Naive thymus-derived CD8-positive, alpha-beta T cell (primary cell): ENCODE results near the gene CDH23. TPM values are rescaled to one million over a fixed set of nuclear protein-coding genes. Genes with fewer than 3 reads are reported as not detected.

Experiments used
- ATAC-seq, 2 donors: fragments of 150-1000 bp; cut with Tn5 transposase in 1 of 2; sonication (Bioruptor Pico), chemical (Tn5 transposase) in 1 of 2; 1 replicate in 1 of 2; 2 replicates in 1 of 2; pipeline ENCODE4 v1.10.0; 2021; ENCODE audit warnings: mild to moderate bottlenecking in 2 of 2, moderate library complexity in 2 of 2
- POLR2A ChIA-PET: fragments of 350-600 bp; sonication (Branson Sonifier 250); formaldehyde crosslinking; loops from one replicate; lab custom pipeline; 2021; ENCODE audit warnings: antibody characterized with exemption; lab: Charles Lee
- DNase-seq, 10 donors: peaks; one replicate each; pipeline versions ENCODE4 v3.0.0 to v3.0.0-alpha.2; 2020 to 2022
- H3K27ac Mint-ChIP-seq, 10 donors: one replicate each; pipeline ENCODE4 v1.8.0; 2020 to 2022; ENCODE audit warnings: mild to moderate bottlenecking in 10 of 10, mixed read lengths in 10 of 10, moderate library complexity in 4 of 10, inconsistent platforms in 1 of 10
- H3K27me3 Mint-ChIP-seq, 5 donors: one replicate each; pipeline ENCODE4 v1.8.0; 2021 to 2022; ENCODE audit warnings: mixed read lengths in 5 of 5
- H3K36me3 Mint-ChIP-seq, 3 donors: one replicate each; pipeline ENCODE4 v1.8.0; 2020 to 2022; ENCODE audit warnings: mixed read lengths in 3 of 3, mild to moderate bottlenecking in 2 of 3, inconsistent platforms in 1 of 3
- H3K4me1 Mint-ChIP-seq, 4 donors: one replicate each; pipeline ENCODE4 v1.8.0; 2021 to 2022; ENCODE audit warnings: mixed read lengths in 4 of 4
- H3K4me3 Mint-ChIP-seq, 10 donors: one replicate each; pipeline ENCODE4 v1.8.0; 2020 to 2022; ENCODE audit warnings: mild to moderate bottlenecking in 10 of 10, mixed read lengths in 10 of 10, moderate library complexity in 6 of 10, inconsistent platforms in 1 of 10
- H3K9me3 Mint-ChIP-seq, 9 donors: one replicate each; pipeline ENCODE4 v1.8.0; 2020 to 2022; ENCODE audit warnings: mixed read lengths in 9 of 9, mild to moderate bottlenecking in 3 of 9, inconsistent platforms in 1 of 9, moderate library complexity in 1 of 9
- polyA plus RNA-seq, 3 donors: library from polyadenylated mRNA; unstranded; fragments of 300-500 nt; fragmentation: Illumina TruSeq; gene quantifications; one replicate each; pipeline ENCODE4 v1.2.3, GENCODE V29; 2021
- total RNA-seq, 8 experiments: library from RNA in 2 of 8; stranded (reverse) in 2 of 8; gene quantifications; one replicate each; pipeline ENCODE4 v1.2.3 and lab custom pipeline; 2021 to 2026

CDH23 gene
- total and polyA plus RNA-seq, 5 experiments from 2014 or later = 0.82 to 10.2 (median 3.8) TPM

DNA sequence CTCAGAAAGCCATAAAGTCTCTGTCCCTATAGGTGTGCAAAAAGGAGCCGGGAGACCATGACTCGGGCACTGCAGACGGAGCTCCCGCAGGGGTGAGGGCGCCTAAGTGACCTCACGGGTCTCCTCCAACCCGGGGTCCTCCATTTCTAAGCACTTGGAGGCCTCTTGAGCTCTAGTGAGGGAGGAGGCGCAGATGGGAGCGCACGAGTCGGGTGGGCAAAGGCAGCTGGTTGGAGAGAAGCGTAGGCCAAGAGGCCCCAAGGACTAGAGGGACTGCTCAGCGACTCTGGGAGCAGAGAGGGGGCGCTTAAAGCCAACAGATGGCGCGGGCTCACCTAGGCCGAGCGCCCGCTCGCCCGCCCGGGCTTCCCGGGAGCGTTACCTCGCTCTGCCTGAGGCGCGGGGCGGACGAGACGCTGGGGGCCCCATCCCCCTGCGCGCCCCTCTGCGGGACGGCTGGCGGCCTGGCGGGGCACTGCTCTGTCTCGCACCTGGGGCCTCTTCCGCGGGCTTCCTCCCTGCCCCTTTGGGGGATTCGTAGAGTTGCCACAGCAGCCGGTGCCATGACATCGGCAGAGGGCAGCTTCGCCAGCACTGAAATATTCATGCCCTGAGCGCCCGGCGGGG lies 523 bp upstream of the CDH23 start:
- Mint-ChIP-seq H3K36me3 (no peaks in the 10 kb centered on the region), H3K27ac (peak overlapping the region in 1 of 10 donors; percentile 9), H3K9me3 (no peaks in the 10 kb centered on the region), H3K4me1 (peaks cover 2 to 19% (median 9%) of the 10 kb centered on the region in 4 donors), H3K27me3 (peaks cover 28 to 72% (median 57%) of the 10 kb centered on the region in 5 donors), H3K4me3 (peak overlapping the region; percentile 61 to 86 (median 74))
- DNase-seq (peak in 7 of 10 donors; percentile 14 to 37 (median 24)), ATAC-seq (peak; percentile 75 to 82)
- POLR2A ChIA-PET = no interaction called here

- H3K4me3 Mint-ChIP-seq = peak overlapping the region; percentile 9 to 74 (median 62)
- peaks cover 22 to 63% (median 51%) of the 10 kb centered on the region in 5 donors for H3K27me3 Mint-ChIP-seq
- POLR2A ChIA-PET = interaction anchor here (0.9 kb wide), 1 partner anchor 11 kb away, joined by 4 read pairs; no protein-coding TSS in a partner anchor
- ATAC-seq (no peak), DNase-seq (no peak)
- peaks cover 2 to 19% (median 9%) of the 10 kb centered on the region in 4 donors for H3K4me1 Mint-ChIP-seq
- H3K9me3 Mint-ChIP-seq = no peaks in the 10 kb centered on the region
- no peaks in the 10 kb centered on the region for H3K36me3 Mint-ChIP-seq
- H3K27ac Mint-ChIP-seq = no peak overlapping the region
These were observed 834 bp downstream of the CDH23 start for GRCh38 chr10:71397296-71398212.

GRCh38 chr10:71398976-71399375 lies 2.3 kb downstream of the CDH23 start:
- Mint-ChIP-seq H3K27me3 (peaks cover 19 to 52% (median 44%) of the 10 kb centered on the region in 5 donors), H3K4me1 (peaks cover 2 to 19% (median 9%) of the 10 kb centered on the region in 4 donors), H3K4me3 (peak overlapping the region in 2 of 10 donors; percentile 27 to 41), H3K36me3 (no peaks in the 10 kb centered on the region), H3K27ac (no peak overlapping the region), H3K9me3 (no peaks in the 10 kb centered on the region)
- ATAC-seq (no peak), DNase-seq (no peak)
- POLR2A ChIA-PET = no interaction called here

DNA sequence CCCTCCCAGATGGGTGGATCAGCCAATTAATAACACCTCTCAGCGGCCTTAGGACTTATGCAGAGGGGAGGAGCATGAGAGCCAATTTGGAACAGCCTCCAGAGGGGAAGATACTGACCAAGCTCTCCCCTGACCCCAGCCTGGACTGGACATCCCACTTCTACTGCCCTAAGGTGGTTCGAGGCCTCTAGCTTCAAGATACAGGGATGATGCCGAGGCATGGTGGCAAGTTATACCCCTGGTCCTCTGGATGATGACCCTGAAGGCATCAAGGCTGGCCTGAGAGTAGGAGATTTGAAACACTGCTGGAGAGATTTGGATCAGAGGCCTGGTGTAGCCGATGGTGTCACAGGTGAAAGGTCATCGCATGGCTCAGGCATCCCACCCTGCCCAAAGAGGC lies 3.2 kb downstream of the CDH23 start:
- no peaks in the 10 kb centered on the region for H3K36me3 Mint-ChIP-seq
- no peak overlapping the region for H3K4me3 Mint-ChIP-seq
- DNase-seq (no peak), ATAC-seq (no peak)
- H3K27ac Mint-ChIP-seq = no peak overlapping the region
- peaks cover 17 to 49% (median 36%) of the 10 kb centered on the region in 5 donors for H3K27me3 Mint-ChIP-seq
- H3K4me1 Mint-ChIP-seq = peaks cover 2 to 19% (median 9%) of the 10 kb centered on the region in 4 donors
- no peaks in the 10 kb centered on the region for H3K9me3 Mint-ChIP-seq
- POLR2A ChIA-PET = no interaction called here

- POLR2A ChIA-PET = no interaction called here
These were observed 4.3 kb downstream of the CDH23 start for GRCh38 chr10:71401056-71401455.

GRCh38 chr10:71402005-71402404 lies 5.3 kb downstream of the CDH23 start:
- Mint-ChIP-seq H3K27ac (no peak overlapping the region), H3K4me3 (no peak overlapping the region), H3K36me3 (no peaks in the 10 kb centered on the region), H3K27me3 (peaks cover 6 to 40% (median 24%) of the 10 kb centered on the region in 5 donors), H3K4me1 (peaks cover 2 to 11% (median 5%) of the 10 kb centered on the region in 4 donors), H3K9me3 (no peaks in the 10 kb centered on the region)
- POLR2A ChIA-PET = no interaction called here
- ATAC-seq = no peak
- DNase-seq = no peak

More at GRCh38 chr10:71401056-71401455, 4.3 kb downstream of the CDH23 start:
- no peak for DNase-seq
- ATAC-seq = no peak
- Mint-ChIP-seq H3K4me3 (no peak overlapping the region), H3K9me3 (no peaks in the 10 kb centered on the region), H3K4me1 (peaks cover 2 to 13% (median 6%) of the 10 kb centered on the region in 4 donors), H3K36me3 (no peaks in the 10 kb centered on the region), H3K27me3 (peaks cover 7 to 40% (median 25%) of the 10 kb centered on the region in 5 donors), H3K27ac (no peak overlapping the region)

DNA sequence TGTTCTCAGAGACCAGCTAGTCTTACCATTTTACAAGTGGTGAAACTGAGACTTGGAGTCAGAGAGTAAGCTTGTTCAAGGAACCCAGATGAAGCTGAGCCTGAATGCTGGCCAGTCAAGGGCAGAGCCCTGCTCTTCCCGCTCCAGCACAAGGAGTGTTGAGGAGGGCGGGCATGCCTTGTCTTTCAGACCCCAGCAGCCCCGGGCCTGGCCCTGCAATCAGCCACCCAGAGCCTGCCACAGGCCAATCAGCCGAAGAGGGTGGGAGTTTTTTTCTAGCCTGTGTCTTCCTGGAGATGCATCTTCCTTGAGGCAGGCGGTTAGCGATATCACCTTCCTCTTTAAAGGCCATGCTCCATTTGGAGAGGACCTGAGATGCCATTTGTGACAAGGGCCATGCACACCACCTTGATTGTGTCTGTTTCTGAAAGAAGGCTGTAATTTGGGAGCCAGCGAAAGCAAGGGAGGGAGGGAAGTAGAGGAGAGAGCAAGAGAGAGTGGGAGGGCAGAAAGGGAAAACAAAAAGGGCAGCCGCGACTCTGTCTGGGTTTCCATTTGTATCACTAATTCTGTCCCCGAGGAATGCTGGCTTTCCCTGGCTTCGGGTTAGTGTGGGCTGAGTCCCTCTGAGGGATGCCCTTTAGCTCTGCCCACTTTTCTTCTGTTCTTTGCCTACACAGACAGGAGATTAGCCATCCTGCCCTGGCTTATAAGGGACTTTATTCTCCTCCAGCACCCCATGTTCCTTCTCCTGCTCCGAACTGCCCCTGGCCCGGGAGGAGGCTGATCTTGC lies 8.0 kb downstream of the CDH23 start:
- POLR2A ChIA-PET = no interaction called here
- H3K27ac Mint-ChIP-seq = peak overlapping the region in 1 of 10 donors; percentile 83
- ATAC-seq (no peak), DNase-seq (no peak)
- H3K9me3 Mint-ChIP-seq = no peaks in the 10 kb centered on the region
- H3K27me3 Mint-ChIP-seq = peaks cover 0 to 19% (median 11%) of the 10 kb centered on the region in 5 donors
- H3K36me3 Mint-ChIP-seq = no peaks in the 10 kb centered on the region
- no peaks in the 10 kb centered on the region for H3K4me1 Mint-ChIP-seq
- no peak overlapping the region for H3K4me3 Mint-ChIP-seq

DNA sequence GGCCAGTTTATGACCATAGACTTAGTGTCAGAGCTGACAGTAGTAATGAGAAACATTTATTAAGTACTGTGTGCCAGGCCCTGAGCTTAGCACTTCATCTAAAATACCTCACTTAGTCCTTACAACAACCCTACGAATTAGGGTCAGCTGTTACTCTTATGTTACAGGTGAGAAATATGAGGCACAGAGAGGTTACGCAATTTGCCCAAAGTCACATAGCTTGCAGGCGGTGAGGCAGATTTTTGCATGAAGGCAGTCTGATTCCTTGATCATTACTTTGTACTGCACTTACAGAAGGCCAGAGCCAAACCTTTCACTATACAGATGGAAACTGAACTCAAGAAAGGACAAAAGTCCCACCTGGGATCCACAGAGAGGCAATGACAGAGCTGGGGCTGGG lies 10.2 kb downstream of the CDH23 start:
- Mint-ChIP-seq H3K36me3 (peaks cover 0 to 11% (median 7%) of the 10 kb centered on the region in 3 donors), H3K27ac (no peak overlapping the region), H3K27me3 (peaks cover 0 to 10% (median 0%) of the 10 kb centered on the region in 5 donors), H3K4me3 (no peak overlapping the region), H3K9me3 (peaks cover 3 to 15% (median 10%) of the 10 kb centered on the region in 9 donors), H3K4me1 (no peaks in the 10 kb centered on the region)
- DNase-seq (no peak), ATAC-seq (no peak)
- POLR2A ChIA-PET = no interaction called here

DNA sequence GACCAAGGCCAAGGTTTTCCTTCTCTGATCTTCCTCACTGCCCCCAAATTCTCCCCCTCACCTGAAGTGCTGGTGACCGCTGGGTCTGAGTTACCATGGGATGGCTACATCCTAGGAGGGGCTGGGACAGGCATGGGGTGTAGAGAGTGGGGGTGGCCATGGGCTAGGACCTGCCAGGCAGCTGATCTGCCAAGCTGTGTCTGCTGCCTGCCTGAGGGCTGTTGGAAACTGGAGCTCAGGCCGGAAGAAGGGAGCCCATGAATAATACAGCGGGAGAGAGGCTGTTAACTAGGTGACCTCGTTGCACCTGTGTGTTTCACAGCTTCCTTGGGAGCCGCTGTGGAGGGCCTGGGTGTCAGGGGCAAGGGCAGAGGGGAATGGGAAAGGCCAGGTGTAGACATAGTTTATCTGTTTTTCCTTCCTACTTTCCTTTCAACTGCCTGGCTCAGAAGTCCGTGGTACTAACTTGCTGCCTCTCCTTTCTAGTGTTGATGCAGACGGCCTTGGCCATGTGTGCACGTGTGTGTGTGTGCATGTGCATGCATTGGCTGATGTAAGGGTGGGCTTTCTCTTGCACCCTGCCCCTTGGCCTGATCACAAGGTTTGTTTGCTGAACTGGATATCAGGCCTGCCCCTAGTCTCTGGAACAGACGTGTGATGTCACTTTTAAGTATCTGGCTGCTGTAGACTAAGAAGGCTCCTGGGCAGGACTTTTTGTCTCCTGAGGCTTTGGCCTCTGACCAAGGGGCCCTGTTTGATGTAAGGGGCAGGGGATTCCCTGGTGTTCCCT lies 11.9 kb downstream of the CDH23 start:
- POLR2A ChIA-PET = interaction anchor here (0.7 kb wide), 1 partner anchor 10 kb away, joined by 4 read pairs; no protein-coding TSS in a partner anchor
- ATAC-seq (no peak), DNase-seq (no peak)
- Mint-ChIP-seq H3K9me3 (peaks cover 4 to 28% (median 17%) of the 10 kb centered on the region in 9 donors), H3K27me3 (peaks cover 0 to 10% (median 0%) of the 10 kb centered on the region in 5 donors), H3K36me3 (peaks cover 0 to 11% (median 9%) of the 10 kb centered on the region in 3 donors), H3K4me3 (no peak overlapping the region), H3K4me1 (no peaks in the 10 kb centered on the region), H3K27ac (no peak overlapping the region)

- H3K4me1 Mint-ChIP-seq = no peaks in the 10 kb centered on the region
- H3K27ac Mint-ChIP-seq = no peak overlapping the region
- peaks cover 4 to 28% (median 20%) of the 10 kb centered on the region in 9 donors for H3K9me3 Mint-ChIP-seq
- peaks cover 0 to 11% (median 9%) of the 10 kb centered on the region in 3 donors for H3K36me3 Mint-ChIP-seq
- ATAC-seq = no peak
- DNase-seq = peak in 1 of 10 donors; percentile 12
- H3K27me3 Mint-ChIP-seq = peaks cover 0 to 7% (median 3%) of the 10 kb centered on the region in 5 donors
- H3K4me3 Mint-ChIP-seq = no peak overlapping the region
- POLR2A ChIA-PET = no interaction called here
These were observed 12.9 kb downstream of the CDH23 start for GRCh38 chr10:71409516-71410104.

- ATAC-seq = no peak
- no peak overlapping the region for H3K4me3 Mint-ChIP-seq
- peaks cover 0 to 11% (median 9%) of the 10 kb centered on the region in 3 donors for H3K36me3 Mint-ChIP-seq
- H3K27ac Mint-ChIP-seq = no peak overlapping the region
- H3K9me3 Mint-ChIP-seq = peaks cover 4 to 28% (median 20%) of the 10 kb centered on the region in 9 donors
- DNase-seq = no peak
- peaks cover 0 to 7% (median 4%) of the 10 kb centered on the region in 5 donors for H3K27me3 Mint-ChIP-seq
- POLR2A ChIA-PET = no interaction called here
- H3K4me1 Mint-ChIP-seq = no peaks in the 10 kb centered on the region
These were observed 16.9 kb downstream of the CDH23 start for GRCh38 chr10:71413581-71413980.
